ENCODE results near the gene SERPINA4. TPM values are rescaled to one million over a fixed set of nuclear protein-coding genes. Genes with fewer than 3 reads are reported as not detected.

Gene SERPINA4
- total and polyA plus RNA-seq, 4 donors: 0.18 TPM; not detected in 3

- 79 to 90% methylated on average over 9 of the region's 9 CpGs for WGBS, 2 donors
- Histone ChIP-seq H3K36me3 (ENCODE audit: control insufficient read depth in 4 of 4, insufficient read depth in 4 of 4, low read length in 4 of 4) (no peaks in the 10 kb centered on the region), H3K27me3 (ENCODE audit: control insufficient read depth in 3 of 3, insufficient read depth in 3 of 3, low read length in 2 of 3) (no peaks in the 10 kb centered on the region), H3K9me3 (ENCODE audit: control insufficient read depth in 4 of 4, insufficient read depth in 3 of 4, low read length in 3 of 4) (peaks cover 0 to 16% (median 0%) of the 10 kb centered on the region in 4 donors), H3K27ac (ENCODE audit: low read depth in 1 of 2, low read length in 1 of 2) (no peak overlapping the region), H3K4me1 (ENCODE audit: control insufficient read depth in 5 of 5, insufficient read depth in 5 of 5, low read length in 5 of 5) (peaks cover 0 to 5% (median 0%) of the 10 kb centered on the region in 5 donors), H3K9ac (ENCODE audit: insufficient read depth in 1 of 2, low read length in 2 of 2) (no peak overlapping the region), H3K4me3 (no peak overlapping the region)
- TF ChIP-seq CTCF (IDR thresholded peaks at IDR 0.05; ENCODE audit: control extremely low read depth, extremely low read depth): no peak
- ATAC-seq (ENCODE audit: insufficient read depth, low FRiP score) (no peak), DNase-seq (no peak)
Observed at GRCh38 chr14:94559638-94560290, 1.5 kb upstream of the SERPINA4 start.

- Histone ChIP-seq H3K36me3 (ENCODE audit: control insufficient read depth in 4 of 4, insufficient read depth in 4 of 4, low read length in 4 of 4) (no peaks in the 10 kb centered on the region), H3K27ac (ENCODE audit: low read depth in 1 of 2, low read length in 1 of 2) (no peak overlapping the region), H3K27me3 (ENCODE audit: control insufficient read depth in 3 of 3, insufficient read depth in 3 of 3, low read length in 2 of 3) (no peaks in the 10 kb centered on the region), H3K4me3 (no peak overlapping the region), H3K9me3 (ENCODE audit: control insufficient read depth in 4 of 4, insufficient read depth in 3 of 4, low read length in 3 of 4) (peaks cover 0 to 18% (median 0%) of the 10 kb centered on the region in 4 donors), H3K9ac (ENCODE audit: insufficient read depth in 1 of 2, low read length in 2 of 2) (no peak overlapping the region), H3K4me1 (ENCODE audit: control insufficient read depth in 5 of 5, insufficient read depth in 5 of 5, low read length in 5 of 5) (peaks cover 0 to 5% (median 0%) of the 10 kb centered on the region in 5 donors)
- DNase-seq (no peak), ATAC-seq (ENCODE audit: insufficient read depth, low FRiP score) (no peak)
- no peak for TF ChIP-seq CTCF (IDR thresholded peaks at IDR 0.05; ENCODE audit: control extremely low read depth, extremely low read depth)
- WGBS, 2 donors: 71 to 89% methylated on average over 3 of the region's 3 CpGs
Observed at GRCh38 chr14:94560291-94560665, 964 bp upstream of the SERPINA4 start.

- H3K4me1 ChIP-seq (ENCODE audit: control insufficient read depth in 5 of 5, insufficient read depth in 5 of 5, low read length in 5 of 5): peaks cover 0 to 5% (median 0%) of the 10 kb centered on the region in 5 donors
- no peaks in the 10 kb centered on the region for H3K36me3 ChIP-seq (ENCODE audit: control insufficient read depth in 4 of 4, insufficient read depth in 4 of 4, low read length in 4 of 4)
- no peak for ATAC-seq (ENCODE audit: insufficient read depth, low FRiP score)
- no peak overlapping the region for H3K27ac ChIP-seq (ENCODE audit: low read depth in 1 of 2, low read length in 1 of 2)
- TF ChIP-seq CTCF (IDR thresholded peaks at IDR 0.05; ENCODE audit: control extremely low read depth, extremely low read depth): no peak
- whole genome bisulfite sequencing, 2 donors: 81 to 85% methylated on average over 7 of the region's 7 CpGs
- H3K9me3 ChIP-seq (ENCODE audit: control insufficient read depth in 4 of 4, insufficient read depth in 3 of 4, low read length in 3 of 4): peaks cover 0 to 12% (median 0%) of the 10 kb centered on the region in 4 donors
- H3K27me3 ChIP-seq (ENCODE audit: control insufficient read depth in 3 of 3, insufficient read depth in 3 of 3, low read length in 2 of 3): no peaks in the 10 kb centered on the region
- no peak overlapping the region for H3K9ac ChIP-seq (ENCODE audit: insufficient read depth in 1 of 2, low read length in 2 of 2)
- H3K4me3 ChIP-seq: no peak overlapping the region
- DNase-seq: no peak
Observed at GRCh38 chr14:94561656-94562010, 391 bp downstream of the SERPINA4 start.

GRCh38 chr14:94562022-94562421, 780 bp downstream of the SERPINA4 start:
- TF ChIP-seq CTCF (IDR thresholded peaks at IDR 0.05; ENCODE audit: control extremely low read depth, extremely low read depth): no peak
- DNase-seq: no peak
- ATAC-seq (ENCODE audit: insufficient read depth, low FRiP score): no peak

More at GRCh38 chr14:94562022-94562421, 780 bp downstream of the SERPINA4 start:
- Histone ChIP-seq H3K27ac (ENCODE audit: low read depth in 1 of 2, low read length in 1 of 2) (no peak overlapping the region), H3K27me3 (ENCODE audit: control insufficient read depth in 3 of 3, insufficient read depth in 3 of 3, low read length in 2 of 3) (no peaks in the 10 kb centered on the region), H3K9me3 (ENCODE audit: control insufficient read depth in 4 of 4, insufficient read depth in 3 of 4, low read length in 3 of 4) (peaks cover 0 to 9% (median 0%) of the 10 kb centered on the region in 4 donors), H3K36me3 (ENCODE audit: control insufficient read depth in 4 of 4, insufficient read depth in 4 of 4, low read length in 4 of 4) (no peaks in the 10 kb centered on the region), H3K9ac (ENCODE audit: insufficient read depth in 1 of 2, low read length in 2 of 2) (no peak overlapping the region), H3K4me3 (no peak overlapping the region), H3K4me1 (ENCODE audit: control insufficient read depth in 5 of 5, insufficient read depth in 5 of 5, low read length in 5 of 5) (peaks cover 0 to 5% (median 0%) of the 10 kb centered on the region in 5 donors)
- 85 to 86% methylated on average over 5 of the region's 5 CpGs for WGBS, 2 donors

All from lung (tissue), 12 donors.